Pancreas (tissue), 10 donors: ENCODE data around the gene MAP1LC3B. TPM values are rescaled to one million over a fixed set of nuclear protein-coding genes. Genes with fewer than 3 reads are reported as not detected.

Source experiments
- ATAC-seq, 4 donors: fragments of 200-7000 bp; cut with Tn5 transposase; one replicate each; pipeline versions ENCODE4 v1.8.0 to v1.9.1; 2020; ENCODE audit warnings: mild to moderate bottlenecking in 4 of 4, moderate library complexity in 4 of 4
- DNase-seq, 6 donors: peaks; one replicate each; pipeline ENCODE4 v3.0.0-alpha.2; 2020
- FAIRE-seq: peaks from 2 replicates; lab custom pipeline; 2012; peaks lifted over from hg19 to GRCh38; lab: Jason Lieb, UNC
- H3K27ac ChIP-seq, 4 donors: fragments of 200-600 bp; sonication (generic); 1 replicate in 3 of 4; 2 replicates in 1 of 4; pipeline versions ENCODE4 v1.5.0 to v1.8.0; 2020
- H3K27me3 ChIP-seq, 4 donors: fragments of 200-600 bp; one replicate each; pipeline ENCODE4 v1.8.0; 2021
- H3K36me3 ChIP-seq, 3 donors: fragments of 200-600 bp; sonication (generic) in 1 of 3; one replicate each; pipeline versions ENCODE4 v1.5.0 to v1.8.0; 2020 to 2021
- H3K4me1 ChIP-seq, 3 donors: fragments of 200-600 bp; one replicate each; pipeline ENCODE4 v1.8.0; 2021
- H3K4me3 ChIP-seq, 4 donors: fragments of 200-600 bp; sonication (generic) in 2 of 4; one replicate each; pipeline versions ENCODE4 v1.5.0 to v1.8.0; 2020 to 2021
- H3K9me3 ChIP-seq, 4 donors: fragments of 200-600 bp; one replicate each; pipeline ENCODE4 v1.8.0; 2021
- CTCF ChIP-seq, 4 donors: fragments of 200-600 bp; sonication (generic) in 3 of 4; IDR thresholded peaks; one replicate each; pipeline versions ENCODE4 v1.5.0 to v1.8.0; 2021; ENCODE audit warnings: antibody characterized with exemption in 4 of 4
- WGBS, 2 donors: extraction: QIAGEN DNeasy Blood & Tissue Kit; methylation state at CpG; one replicate each; pipeline ENCODE4 v1.1.7; 2013; 5-methylcytosine and 5-hydroxymethylcytosine counted together
- intact Hi-C, 3 donors: fragments of 100-400 bp; cut with DNase I; formaldehyde crosslinking; loops; one replicate each; pipeline versions ENCODE4 v1.11.1 to v1.14.2; 2022
- polyA plus RNA-seq, 2 donors: library from polyadenylated mRNA; stranded (reverse); fragments of 200-250 nt; gene quantifications; one replicate each; pipeline ENCODE4 v1.2.3, GENCODE V29; 2013
- total RNA-seq, 6 donors: library from RNA; stranded (reverse); fragmentation: NEBNext Ultra II Directional in 4 of 6; extraction: Animal tissue kit (Norgen Biotek cat#: 25700) in 4 of 6; gene quantifications; one replicate each; pipeline versions ENCODE4 v1.2.1 to v1.2.4, GENCODE V29; 2021 to 2023
- donor health status: healthy with polysubstance abuse.
- donor health status: DM: no; HTN: no; CAD: no; lungs with moderate emphysema.
- donor health status: DM: no; HTN: no; CAD: no.
- donor health status: control.
- donor health status: control.
- donor health status: Bipolar disorder and iron deficiency.
- donor health status: DM: yes; HTN: yes; CAD: no.
- donor health status: DM: no; HTN: no; CAD: no.
- donor health status: DM: no; HTN: no; CAD: no.
- donor health status: DM: yes; HTN: yes; CAD: no.

The MAP1LC3B gene
- total and polyA plus RNA-seq, 8 donors: 13.9 to 35.1 (median 21.7) TPM

GRCh38 chr16:87344165-87344930, 47.8 kb upstream of the MAP1LC3B start:
- Histone ChIP-seq H3K4me3 (no peak overlapping the region), H3K27me3 (no peaks in the 10 kb centered on the region), H3K27ac (no peak overlapping the region), H3K36me3 (peaks cover 0 to 38% (median 9%) of the 10 kb centered on the region in 3 donors), H3K4me1 (no peaks in the 10 kb centered on the region), H3K9me3 (no peaks in the 10 kb centered on the region)
- ATAC-seq (no peak), FAIRE-seq (no peak), DNase-seq (no peak)
- TF ChIP-seq CTCF (IDR thresholded peaks at IDR 0.05): no peak
- WGBS, 2 donors: 88 to 90% methylated on average over 31 to 34 of the region's 34 CpGs
- intact Hi-C loops: no loop called here

- TF ChIP-seq CTCF (IDR thresholded peaks at IDR 0.05): no peak
- no peak for FAIRE-seq
- no peak for DNase-seq
- Histone ChIP-seq H3K27me3 (no peaks in the 10 kb centered on the region), H3K4me1 (no peaks in the 10 kb centered on the region), H3K36me3 (peaks cover 0 to 38% (median 9%) of the 10 kb centered on the region in 3 donors), H3K27ac (no peak overlapping the region), H3K4me3 (no peak overlapping the region), H3K9me3 (no peaks in the 10 kb centered on the region)
- peak in 2 of 4 donors; percentile 22 to 35 for ATAC-seq
- intact Hi-C loops: no loop called here
- whole genome bisulfite sequencing, 2 donors: 84 to 87% methylated on average over 17 of the region's 17 CpGs
These were observed 47.1 kb upstream of the MAP1LC3B start for GRCh38 chr16:87344931-87345631.

- Histone ChIP-seq H3K4me1 (no peaks in the 10 kb centered on the region), H3K4me3 (no peak overlapping the region), H3K9me3 (no peaks in the 10 kb centered on the region), H3K36me3 (peaks cover 0 to 38% (median 9%) of the 10 kb centered on the region in 3 donors), H3K27me3 (no peaks in the 10 kb centered on the region), H3K27ac (no peak overlapping the region)
- DNase-seq (no peak), ATAC-seq (no peak), FAIRE-seq (no peak)
- intact Hi-C loops: no loop called here
- TF ChIP-seq CTCF (IDR thresholded peaks at IDR 0.05): no peak
- WGBS, 2 donors: 92 to 95% methylated on average over 28 of the region's 28 CpGs
These were observed 46.3 kb upstream of the MAP1LC3B start for GRCh38 chr16:87345726-87346424.

- TF ChIP-seq CTCF (IDR thresholded peaks at IDR 0.05): no peak
- ATAC-seq (no peak), DNase-seq (no peak), FAIRE-seq (no peak)
- H3K27ac ChIP-seq: no peak overlapping the region
- H3K4me3 ChIP-seq: no peak overlapping the region
- no peaks in the 10 kb centered on the region for H3K27me3 ChIP-seq
- intact Hi-C loops: no loop called here
- H3K4me1 ChIP-seq: no peaks in the 10 kb centered on the region
- 92 to 93% methylated on average over 21 of the region's 21 CpGs for WGBS, 2 donors
- H3K9me3 ChIP-seq: no peaks in the 10 kb centered on the region
- H3K36me3 ChIP-seq: peaks cover 0 to 35% (median 9%) of the 10 kb centered on the region in 3 donors
These were observed 45.5 kb upstream of the MAP1LC3B start for GRCh38 chr16:87346517-87347060.
